ENCODE results near the gene ZNF516.

GRCh38 chr18:76410033-76410432, 85.0 kb downstream of the ZNF516 start:
- TF ChIP-seq CTCF (IDR thresholded peaks at IDR 0.05) = no peak
- no peak for TF ChIP-seq POLR2AphosphoS5 (IDR thresholded peaks at IDR 0.05)
- no peak for TF ChIP-seq POLR2A (IDR thresholded peaks at IDR 0.05)
